AG09319 (cell line): Measurements from ENCODE around the gene STAG1.
A peak's percentile ranks its signal among the peaks of the same experiment; 100 is the strongest.
"Not testable (repeated sequence)": the region's sequence is repeated elsewhere in the genome, so short reads cannot be mapped to it uniquely, and the experiment has no call there.

Experiments
- DNase-seq: peaks from one replicate; pipeline ENCODE4 v3.0.0-alpha.2; 2010; ENCODE audit warnings: low read depth; ENCODE audit errors: extremely low read depth
- CTCF ChIP-seq: IDR thresholded peaks from 2 replicates; pipeline ENCODE4 v1.5.1; 2011; ENCODE audit warnings: low read depth, mild to moderate bottlenecking, inconsistent platforms, low read length, moderate library complexity

STAG1 gene

DNA sequence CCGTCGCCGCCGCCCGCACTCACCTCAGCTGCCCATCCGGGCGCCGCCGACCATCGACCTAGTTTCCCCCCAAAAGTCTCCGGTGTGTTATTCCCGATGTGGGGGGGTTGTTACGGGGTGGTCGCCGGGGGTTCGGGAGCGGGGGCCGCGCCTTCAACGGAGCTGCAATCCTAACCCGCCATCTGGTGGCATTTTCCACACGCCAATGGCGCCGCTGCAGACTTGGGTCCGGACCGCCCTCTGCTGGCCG lies at the start of gene STAG1:
Gene STAG1, minus strand, starts transcription at position 207 of the 250 bp plus-strand sequence. CDS start 121,480 bp downstream, outside the sequence.
- DNase-seq, result no peak
- TF ChIP-seq CTCF, result peak; percentile 95

GRCh38 chr3:136801146-136801545 lies 49.0 kb upstream of the STAG1 start:
- not testable (repeated sequence) for DNase-seq

GRCh38 chr3:136792556-136793330 lies 40.6 kb upstream of the STAG1 start:
- no peak for TF ChIP-seq CTCF
- no peak for DNase-seq

GRCh38 chr3:136790786-136791185 lies 38.6 kb upstream of the STAG1 start:
- TF ChIP-seq CTCF, result no peak

DNA sequence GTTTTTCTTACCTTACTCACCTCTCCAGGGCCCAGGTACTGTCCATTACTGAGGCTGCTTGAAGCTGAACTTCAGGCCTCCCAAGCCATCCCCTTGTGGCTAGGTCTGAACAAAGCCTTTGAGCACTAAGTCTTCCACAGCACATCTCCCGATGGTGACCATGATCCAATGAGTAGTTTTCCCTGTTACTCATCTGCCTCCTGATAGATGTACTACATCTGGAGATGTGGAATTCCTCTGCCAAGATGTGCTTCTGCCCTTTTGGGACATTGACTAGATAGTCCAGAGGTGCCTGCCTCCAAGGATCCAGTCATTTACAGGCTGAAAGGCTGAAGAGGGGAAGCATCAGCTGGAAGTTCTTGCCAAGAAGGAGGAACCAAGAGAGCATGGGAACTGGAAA lies 37.8 kb upstream of the STAG1 start:
- no peak for TF ChIP-seq CTCF
- DNase-seq, result no peak

More at GRCh38 chr3:136790786-136791185, 38.6 kb upstream of the STAG1 start:
- no peak for DNase-seq

- no peak for TF ChIP-seq CTCF
- no peak for DNase-seq
Observed at GRCh38 chr3:136788154-136788553, 36.0 kb upstream of the STAG1 start.

GRCh38 chr3:136787349-136787748 lies 35.2 kb upstream of the STAG1 start:
- no peak for TF ChIP-seq CTCF
- no peak for DNase-seq

- no peak for DNase-seq
Observed at GRCh38 chr3:136783708-136784191, 31.6 kb upstream of the STAG1 start.

More at GRCh38 chr3:136783708-136784191, 31.6 kb upstream of the STAG1 start:
- TF ChIP-seq CTCF, result no peak
